GM06990 (cell line): ENCODE data around the gene C1orf21.

Experiments
- DNase-seq: peaks from one replicate; pipeline ENCODE4 v3.0.0-alpha.2; 2011; ENCODE audit not compliant: insufficient read length; ENCODE audit errors: extremely low read depth
- H3K27me3 ChIP-seq: replicated peaks from 2 replicates; pipeline ENCODE4 v1.6.0; 2011; ENCODE audit warnings: low read length; ENCODE audit not compliant: control insufficient read depth, insufficient read depth
- H3K36me3 ChIP-seq: 2 replicates; pipeline ENCODE4 v1.5.1; 2011; ENCODE audit warnings: low read length; ENCODE audit not compliant: control insufficient read depth, insufficient read depth
- H3K4me3 ChIP-seq: replicated peaks from 2 replicates; pipeline ENCODE4 v1.5.1; 2011; ENCODE audit warnings: low read depth, mild to moderate bottlenecking, control low read depth, low read length
- CTCF ChIP-seq: IDR thresholded peaks from 2 replicates; pipeline ENCODE4 v1.5.1; 2011; ENCODE audit warnings: low read length, control low read depth, mild to moderate bottlenecking, inconsistent platforms; ENCODE audit not compliant: insufficient read depth, poor library complexity, severe bottlenecking

The C1orf21 gene

GRCh38 chr1:184366997-184367396, 19.8 kb upstream of the C1orf21 start:
- TF ChIP-seq CTCF, result no peak
- no peaks in the 10 kb centered on the region for H3K36me3 ChIP-seq
- H3K27me3 ChIP-seq, result no peaks in the 10 kb centered on the region
- no peak overlapping the region for H3K4me3 ChIP-seq
- no peak for DNase-seq

- Histone ChIP-seq H3K36me3 (no peaks in the 10 kb centered on the region), H3K27me3 (no peaks in the 10 kb centered on the region), H3K4me3 (no peak overlapping the region)
- no peak for DNase-seq
- no peak for TF ChIP-seq CTCF
Observed at GRCh38 chr1:184367427-184368038, 19.3 kb upstream of the C1orf21 start.

- Histone ChIP-seq H3K27me3 (no peaks in the 10 kb centered on the region), H3K36me3 (no peaks in the 10 kb centered on the region), H3K4me3 (no peak overlapping the region)
- DNase-seq, result no peak
- no peak for TF ChIP-seq CTCF
Observed at GRCh38 chr1:184368354-184368753, 18.5 kb upstream of the C1orf21 start.

GRCh38 chr1:184370850-184371249, 16.0 kb upstream of the C1orf21 start:
- no peak for TF ChIP-seq CTCF
- no peaks in the 10 kb centered on the region for H3K36me3 ChIP-seq
- no peaks in the 10 kb centered on the region for H3K27me3 ChIP-seq
- DNase-seq, result no peak
- H3K4me3 ChIP-seq, result no peak overlapping the region

GRCh38 chr1:184373155-184373554, 13.7 kb upstream of the C1orf21 start:
- no peak for TF ChIP-seq CTCF
- Histone ChIP-seq H3K36me3 (no peaks in the 10 kb centered on the region), H3K4me3 (no peak overlapping the region), H3K27me3 (no peaks in the 10 kb centered on the region)
- no peak for DNase-seq

- Histone ChIP-seq H3K36me3 (no peaks in the 10 kb centered on the region), H3K27me3 (no peaks in the 10 kb centered on the region), H3K4me3 (no peak overlapping the region)
- no peak for TF ChIP-seq CTCF
- DNase-seq, result no peak
Observed at GRCh38 chr1:184376369-184376768, 10.5 kb upstream of the C1orf21 start.
